ENCODE data around the gene HOXC9.

GRCh38 chr12:53981634-53982565 is 18.1 kb upstream of the HOXC9 start:
- TF ChIP-seq TBP (IDR thresholded peaks at IDR 0.05; ENCODE audit: low read depth, low read length) (no peak), MAX (IDR thresholded peaks at IDR 0.05) (no peak), CTCF (IDR thresholded peaks at IDR 0.05; ENCODE audit: control extremely low read depth in 1 of 3, insufficient read depth in 1 of 3, low read depth in 1 of 3, low read length in 3 of 3) (no peak), EZH2 (IDR thresholded peaks at IDR 0.05; ENCODE audit: low read depth, low read length, severe bottlenecking) (peak; percentile 94), POLR2A (IDR thresholded peaks at IDR 0.05; ENCODE audit: control extremely low read depth in 1 of 2, low read depth in 2 of 2, low read length in 2 of 2) (no peak), SIX5 (IDR thresholded peaks at IDR 0.05; ENCODE audit: low read depth, low read length) (no peak), GTF2F1 (IDR thresholded peaks at IDR 0.05; ENCODE audit: borderline replicate concordance, low read depth, low read length) (no peak), BRCA1 (IDR thresholded peaks at IDR 0.05; ENCODE audit: low read depth, low read length) (no peak), HDAC6 (IDR thresholded peaks at IDR 0.05; ENCODE audit: low read depth, low read length) (no peak), RXRA (IDR thresholded peaks at IDR 0.05; ENCODE audit: insufficient read depth, low read depth, low read length) (no peak), CBX5 (IDR thresholded peaks at IDR 0.05; ENCODE audit: low read depth, low read length) (no peak)
